MCF 10A (cell line): Measurements from ENCODE around the gene CALB2. TPM values are rescaled to one million over a fixed set of nuclear protein-coding genes. Genes with fewer than 3 reads are reported as not detected.

Source experiments
- BruUV-seq: library from RNA; stranded (reverse); fragments of 400-500 nt; replicated peaks from 2 replicates; lab custom pipeline; 2021; lab: Mats Ljungman, UMichigan
- CTCF ChIA-PET: fragments of 300-600 bp; sonication (Branson Sonifier 250); formaldehyde crosslinking; extraction: SDS; loops from one replicate; lab custom pipeline; 2021; ENCODE audit warnings: antibody characterized with exemption, inconsistent platforms; lab: Yijun Ruan, JAX
- POLR2A ChIA-PET: fragments of 300-600, 350-650 bp; sonication (Branson Sonifier 250); formaldehyde crosslinking; extraction: SDS; loops from one replicate; lab custom pipeline; 2020; ENCODE audit warnings: antibody characterized with exemption, inconsistent platforms; lab: Yijun Ruan, JAX
- DNase-seq: peaks from one replicate; pipeline ENCODE4 v3.0.0-alpha.2; 2018; ENCODE audit not compliant: unreplicated experiment
- H3K27ac Mint-ChIP-seq: one replicate; pipeline ENCODE4 v1.8.0; 2022; ENCODE audit warnings: mild to moderate bottlenecking, low read depth, mixed read lengths; ENCODE audit not compliant: unreplicated experiment
- H3K27me3 Mint-ChIP-seq: one replicate; pipeline ENCODE4 v1.8.0; 2022; ENCODE audit warnings: mixed read lengths; ENCODE audit not compliant: insufficient read depth, unreplicated experiment
- H3K36me3 Mint-ChIP-seq: one replicate; pipeline ENCODE4 v1.8.0; 2022; ENCODE audit warnings: mild to moderate bottlenecking, moderate library complexity, mixed read lengths; ENCODE audit not compliant: insufficient read depth, unreplicated experiment
- H3K4me1 Mint-ChIP-seq: one replicate; pipeline ENCODE4 v1.8.0; 2022; ENCODE audit warnings: mixed read lengths; ENCODE audit not compliant: insufficient read depth, unreplicated experiment
- H3K4me3 Mint-ChIP-seq: one replicate; pipeline ENCODE4 v1.8.0; 2022; ENCODE audit warnings: mild to moderate bottlenecking, moderate library complexity, mixed read lengths; ENCODE audit not compliant: unreplicated experiment
- H3K9me3 Mint-ChIP-seq: one replicate; pipeline ENCODE4 v1.8.0; 2022; ENCODE audit warnings: mixed read lengths; ENCODE audit not compliant: unreplicated experiment
- intact Hi-C: fragments of 100-400 bp; cut with micrococcal nuclease; formaldehyde crosslinking; loops from 2 replicates; pipeline ENCODE4 v1.14.1; 2022
- total RNA-seq: library from RNA; stranded (reverse); gene quantifications from 2 replicates; pipeline ENCODE4 v1.2.3, GENCODE V29; 2022
- TF ChIP-seq, protein P1 (sequence below): fragments of 200-600 bp; IDR thresholded peaks from one replicate; pipeline ENCODE4 v1.8.0; 2022; ENCODE audit warnings: antibody characterized with exemption, mild to moderate bottlenecking; ENCODE audit not compliant: unreplicated experiment

CALB2 gene
- total RNA-seq, 1 experiment from 2014 or later, result 0.23 TPM

GRCh38 chr16:71431176-71431575, 72.7 kb downstream of the CALB2 start:
- TF ChIP-seq, protein P1, sequence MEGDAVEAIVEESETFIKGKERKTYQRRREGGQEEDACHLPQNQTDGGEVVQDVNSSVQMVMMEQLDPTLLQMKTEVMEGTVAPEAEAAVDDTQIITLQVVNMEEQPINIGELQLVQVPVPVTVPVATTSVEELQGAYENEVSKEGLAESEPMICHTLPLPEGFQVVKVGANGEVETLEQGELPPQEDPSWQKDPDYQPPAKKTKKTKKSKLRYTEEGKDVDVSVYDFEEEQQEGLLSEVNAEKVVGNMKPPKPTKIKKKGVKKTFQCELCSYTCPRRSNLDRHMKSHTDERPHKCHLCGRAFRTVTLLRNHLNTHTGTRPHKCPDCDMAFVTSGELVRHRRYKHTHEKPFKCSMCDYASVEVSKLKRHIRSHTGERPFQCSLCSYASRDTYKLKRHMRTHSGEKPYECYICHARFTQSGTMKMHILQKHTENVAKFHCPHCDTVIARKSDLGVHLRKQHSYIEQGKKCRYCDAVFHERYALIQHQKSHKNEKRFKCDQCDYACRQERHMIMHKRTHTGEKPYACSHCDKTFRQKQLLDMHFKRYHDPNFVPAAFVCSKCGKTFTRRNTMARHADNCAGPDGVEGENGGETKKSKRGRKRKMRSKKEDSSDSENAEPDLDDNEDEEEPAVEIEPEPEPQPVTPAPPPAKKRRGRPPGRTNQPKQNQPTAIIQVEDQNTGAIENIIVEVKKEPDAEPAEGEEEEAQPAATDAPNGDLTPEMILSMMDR, result no peak
- intact Hi-C loops, result no loop called here
- no peak overlapping the region for H3K27ac Mint-ChIP-seq

GRCh38 chr16:71431991-71432390, 73.5 kb downstream of the CALB2 start:
- H3K27me3 Mint-ChIP-seq, result no peaks in the 10 kb centered on the region
- CTCF ChIA-PET, result interaction anchor here (0.7 to 0.8 kb wide), 2 partner anchors 70 to 111 kb away, joined by 3 read pairs; no protein-coding TSS in a partner anchor
- no peaks in the 10 kb centered on the region for H3K36me3 Mint-ChIP-seq
- no peak overlapping the region for H3K4me3 Mint-ChIP-seq
- H3K4me1 Mint-ChIP-seq, result no peaks in the 10 kb centered on the region
- H3K27ac Mint-ChIP-seq, result no peak overlapping the region
- TF ChIP-seq, protein P1, result no peak
- DNase-seq, result no peak
- H3K9me3 Mint-ChIP-seq, result peaks cover 2% of the 10 kb centered on the region
- no TSS peak for BruUV-seq
- POLR2A ChIA-PET, result no interaction called here
- intact Hi-C loops, result no loop called here

More at GRCh38 chr16:71431176-71431575, 72.7 kb downstream of the CALB2 start:
- H3K4me1 Mint-ChIP-seq, result no peaks in the 10 kb centered on the region
- H3K27me3 Mint-ChIP-seq, result no peaks in the 10 kb centered on the region
- no peak overlapping the region for H3K4me3 Mint-ChIP-seq
- ChIA-PET CTCF (interaction anchor here (0.5 kb wide), 1 partner anchor 18 kb away, joined by 3 read pairs; no protein-coding TSS in a partner anchor), POLR2A (no interaction called here)
- DNase-seq, result no peak
- H3K36me3 Mint-ChIP-seq, result peaks cover 7% of the 10 kb centered on the region
- no peaks in the 10 kb centered on the region for H3K9me3 Mint-ChIP-seq
- no TSS peak for BruUV-seq

GRCh38 chr16:71432906-71433305, 74.4 kb downstream of the CALB2 start:
- Mint-ChIP-seq H3K36me3 (no peaks in the 10 kb centered on the region), H3K4me3 (no peak overlapping the region), H3K27ac (no peak overlapping the region), H3K9me3 (peaks cover 7% of the 10 kb centered on the region), H3K4me1 (no peaks in the 10 kb centered on the region), H3K27me3 (no peaks in the 10 kb centered on the region)
- no TSS peak for BruUV-seq
- ChIA-PET POLR2A (no interaction called here), CTCF (no interaction called here)
- TF ChIP-seq, protein P1, result no peak
- DNase-seq, result no peak
- intact Hi-C loops, result no loop called here

GRCh38 chr16:71436473-71436872, 78.0 kb downstream of the CALB2 start:
- intact Hi-C loops, result no loop called here
- BruUV-seq, result no TSS peak
- POLR2A ChIA-PET, result no interaction called here
- Mint-ChIP-seq H3K27me3 (no peaks in the 10 kb centered on the region), H3K9me3 (peaks cover 14% of the 10 kb centered on the region), H3K4me3 (no peak overlapping the region), H3K4me1 (no peaks in the 10 kb centered on the region), H3K36me3 (no peaks in the 10 kb centered on the region), H3K27ac (no peak overlapping the region)
- CTCF ChIA-PET, result interaction anchor here (0.9 to 1.0 kb wide), 2 partner anchors 21 to 175 kb away, joined by 4 read pairs; no protein-coding TSS in a partner anchor
- TF ChIP-seq, protein P1, result no peak
- no peak for DNase-seq
